ENCODE measurements around the gene KRT72.

The KRT72 gene

DNA sequence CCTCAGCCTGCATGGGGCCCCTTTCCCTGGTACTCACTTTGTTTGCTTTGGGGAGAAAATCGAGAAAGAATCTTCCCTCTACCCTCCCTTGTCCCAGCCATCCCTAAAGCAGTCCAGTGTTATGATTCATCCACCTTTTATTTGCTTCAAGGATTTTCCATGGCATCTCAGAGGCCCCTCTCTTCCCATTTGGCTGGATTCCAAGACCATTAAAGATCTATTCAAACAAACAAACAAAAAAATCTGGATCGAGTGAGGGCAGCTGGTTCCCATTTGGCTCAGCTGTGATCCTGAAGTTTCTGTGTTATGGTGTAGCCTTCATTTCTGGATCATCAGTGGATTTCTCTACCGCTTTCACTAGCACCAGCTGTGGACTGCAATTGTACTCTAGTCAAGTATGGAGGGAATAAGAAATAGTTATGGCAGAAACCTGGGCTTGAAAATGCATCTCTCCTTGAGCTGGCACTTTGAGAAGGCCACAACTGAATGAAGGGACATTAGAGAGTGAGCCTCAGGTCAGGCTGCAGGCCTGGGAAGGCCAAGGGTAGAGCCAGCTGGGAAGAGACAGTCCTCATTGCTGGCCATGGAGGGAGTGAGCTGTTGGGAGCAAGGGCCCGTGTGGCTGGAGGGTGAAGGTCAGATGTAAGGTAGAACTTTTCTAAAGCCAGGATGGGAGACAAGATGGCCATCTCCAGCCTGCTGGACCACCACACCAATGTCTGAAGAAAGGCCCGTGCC, 62.0 kb downstream of the KRT72 start:
- no peak for DNase-seq

- no peak for DNase-seq
Observed at GRCh38 chr12:52537101-52537500, 64.2 kb downstream of the KRT72 start.

Data from activated naive CD4-positive, alpha-beta T cell treated with Interleukin-2 at 50 U/mL for 16 hours (primary cell).